Measurements from ENCODE around the gene STK36.

STK36 gene

GRCh38 chr2:218663901-218664300 is 8.0 kb upstream of the STK36 start:
- DNase-seq (ENCODE audit: low read depth), result no peak

GRCh38 chr2:218664653-218665052 is 7.2 kb upstream of the STK36 start:
- no peak for DNase-seq (ENCODE audit: low read depth)

GRCh38 chr2:218671097-218671653 is 711 bp upstream of the STK36 start:
- DNase-seq (ENCODE audit: low read depth), result peak; percentile 31

- no peak for DNase-seq (ENCODE audit: low read depth)
Measured at GRCh38 chr2:218679119-218679518, 7.2 kb downstream of the STK36 start.

- DNase-seq (ENCODE audit: low read depth), result no peak
Measured at GRCh38 chr2:218680061-218680460, 8.2 kb downstream of the STK36 start.

GRCh38 chr2:218687400-218688060 is 15.6 kb downstream of the STK36 start:
- DNase-seq (ENCODE audit: low read depth), result peak; percentile 81

GRCh38 chr2:218691234-218691633 is 19.3 kb downstream of the STK36 start:
- no peak for DNase-seq (ENCODE audit: low read depth)

- DNase-seq (ENCODE audit: low read depth), result peak; percentile 52
Measured at GRCh38 chr2:218694405-218695145, 22.7 kb downstream of the STK36 start.

GRCh38 chr2:218698885-218699284 is 27.0 kb downstream of the STK36 start:
- no peak for DNase-seq (ENCODE audit: low read depth)

GRCh38 chr2:218701806-218702205 is 29.9 kb downstream of the STK36 start:
- DNase-seq (ENCODE audit: low read depth), result peak; percentile 27

GRCh38 chr2:218703341-218703740 is 31.5 kb downstream of the STK36 start:
- DNase-seq (ENCODE audit: low read depth), result no peak

- DNase-seq (ENCODE audit: low read depth), result no peak
Measured at GRCh38 chr2:218708086-218708485, 36.2 kb downstream of the STK36 start.

GRCh38 chr2:218709908-218710307 is 38.0 kb downstream of the STK36 start:
- DNase-seq (ENCODE audit: low read depth), result no peak

- DNase-seq (ENCODE audit: low read depth), result no peak
Measured at GRCh38 chr2:218710334-218710686, 38.4 kb downstream of the STK36 start.

- DNase-seq (ENCODE audit: low read depth), result peak; percentile 91
Measured at GRCh38 chr2:218710687-218711549, 39.0 kb downstream of the STK36 start, which contains the start of gene TTLL4. Gene TTLL4, plus strand, starts transcription at chr2:218710835. Its CDS starts 26,842 bp downstream, at chr2:218737677.

GRCh38 chr2:218711550-218711929 is 39.7 kb downstream of the STK36 start:
- DNase-seq (ENCODE audit: low read depth), result peak; percentile 72

- no peak for DNase-seq (ENCODE audit: low read depth)
Measured at GRCh38 chr2:218713922-218714321, 42.0 kb downstream of the STK36 start.

- peak; percentile 35 for DNase-seq (ENCODE audit: low read depth)
Measured at GRCh38 chr2:218716070-218716469, 44.2 kb downstream of the STK36 start.

GRCh38 chr2:218717262-218717661 is 45.4 kb downstream of the STK36 start:
- DNase-seq (ENCODE audit: low read depth), result peak; percentile 61

GRCh38 chr2:218718058-218718457 is 46.2 kb downstream of the STK36 start:
- no peak for DNase-seq (ENCODE audit: low read depth)

GRCh38 chr2:218719457-218719856 is 47.6 kb downstream of the STK36 start:
- no peak for DNase-seq (ENCODE audit: low read depth)
